NCI-H146 (cell line): ENCODE data around the gene NUP210L.
A peak's percentile ranks its signal among the peaks of the same experiment; 100 is the strongest.
"Not testable (repeated sequence)": the region's sequence is repeated elsewhere in the genome, so short reads cannot be mapped to it uniquely, and the experiment has no call there.

ENCODE experiments used
- DNase-seq: peaks from one replicate; lab custom pipeline; 2025; lab: John Stamatoyannopoulos, UW

NUP210L gene

GRCh38 chr1:153991806-153992205, 163.1 kb downstream of the NUP210L start:
- DNase-seq = no peak

DNA sequence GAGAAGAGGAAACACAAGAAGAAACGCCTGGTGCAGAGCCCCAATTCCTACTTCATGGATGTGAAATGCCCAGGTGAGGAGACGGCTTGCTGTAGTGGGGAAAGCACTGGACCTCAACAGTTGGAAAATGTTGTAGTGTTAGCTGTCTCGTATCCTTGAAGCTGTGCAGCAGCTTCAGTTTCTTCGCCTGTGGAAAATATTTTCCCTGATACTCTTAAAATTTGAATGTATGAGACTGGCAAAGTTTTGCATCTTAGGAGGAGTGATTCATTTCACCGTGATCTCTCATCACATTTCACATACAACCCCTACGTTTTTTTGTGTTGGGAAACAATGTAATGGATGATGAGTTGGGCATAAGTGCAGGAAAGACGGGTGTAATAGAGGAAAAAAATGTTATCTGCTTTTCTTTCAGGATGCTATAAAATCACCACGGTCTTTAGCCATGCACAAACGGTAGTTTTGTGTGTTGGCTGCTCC, 163.7 kb downstream of the NUP210L start:
- no peak for DNase-seq

DNA sequence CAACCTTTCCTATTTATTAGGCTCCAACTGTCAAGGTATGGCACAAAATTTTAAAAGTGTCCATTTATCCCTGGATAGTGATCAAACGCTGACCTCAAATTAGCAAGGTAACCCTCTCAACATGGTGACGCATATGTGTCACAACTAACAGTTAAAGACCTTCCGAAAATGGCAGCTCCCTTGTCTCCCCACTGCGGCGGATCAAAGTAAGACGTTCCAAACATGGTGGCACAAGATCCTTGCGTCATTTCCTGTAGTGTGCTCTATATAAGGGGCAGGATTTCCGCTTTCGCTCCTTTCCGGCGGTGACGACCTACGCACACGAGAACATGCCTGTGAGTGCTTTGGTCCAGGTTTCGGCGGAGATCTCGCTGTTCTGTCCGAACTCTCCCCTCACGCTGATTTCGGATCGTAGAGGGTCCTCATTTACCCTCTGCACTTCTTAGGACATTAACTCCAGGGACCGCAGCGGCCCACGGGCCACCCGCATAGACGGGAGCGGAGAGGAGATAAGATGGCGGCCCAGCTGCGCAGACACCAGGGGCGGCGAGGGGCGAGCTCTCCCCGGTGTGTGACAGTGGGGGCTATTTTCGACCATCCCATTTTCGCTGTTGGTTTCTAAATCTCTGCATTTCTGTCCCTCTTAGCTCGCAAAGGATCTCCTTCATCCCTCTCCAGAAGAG, 164.3 kb downstream of the NUP210L start, which contains the start of gene RPS27:
TSS of gene RPS27 (plus strand) at position 295 of the 683 bp plus-strand sequence. CDS start at position 330, 35 bp downstream.
- DNase-seq = peak; percentile 98

DNA sequence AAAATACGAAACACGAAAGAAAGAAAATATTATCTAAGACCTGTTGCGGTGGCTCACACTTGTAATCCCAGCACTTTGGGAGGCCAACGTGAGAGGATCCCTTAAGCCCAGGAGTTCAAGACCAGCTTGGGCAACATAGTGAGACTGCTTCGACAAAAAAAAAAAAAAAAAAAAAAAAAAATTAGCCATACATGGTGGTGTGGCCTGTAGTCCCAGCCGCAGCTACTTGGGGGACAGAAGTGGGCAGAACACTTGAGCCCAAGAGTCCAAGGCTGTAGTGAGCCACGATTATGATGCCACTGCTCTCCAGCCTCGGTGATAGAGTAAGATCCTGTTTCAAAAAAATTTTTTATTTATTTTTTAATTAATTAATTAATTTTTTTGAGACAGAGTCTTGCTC, 167.3 kb downstream of the NUP210L start:
- DNase-seq = peak; percentile 26

DNA sequence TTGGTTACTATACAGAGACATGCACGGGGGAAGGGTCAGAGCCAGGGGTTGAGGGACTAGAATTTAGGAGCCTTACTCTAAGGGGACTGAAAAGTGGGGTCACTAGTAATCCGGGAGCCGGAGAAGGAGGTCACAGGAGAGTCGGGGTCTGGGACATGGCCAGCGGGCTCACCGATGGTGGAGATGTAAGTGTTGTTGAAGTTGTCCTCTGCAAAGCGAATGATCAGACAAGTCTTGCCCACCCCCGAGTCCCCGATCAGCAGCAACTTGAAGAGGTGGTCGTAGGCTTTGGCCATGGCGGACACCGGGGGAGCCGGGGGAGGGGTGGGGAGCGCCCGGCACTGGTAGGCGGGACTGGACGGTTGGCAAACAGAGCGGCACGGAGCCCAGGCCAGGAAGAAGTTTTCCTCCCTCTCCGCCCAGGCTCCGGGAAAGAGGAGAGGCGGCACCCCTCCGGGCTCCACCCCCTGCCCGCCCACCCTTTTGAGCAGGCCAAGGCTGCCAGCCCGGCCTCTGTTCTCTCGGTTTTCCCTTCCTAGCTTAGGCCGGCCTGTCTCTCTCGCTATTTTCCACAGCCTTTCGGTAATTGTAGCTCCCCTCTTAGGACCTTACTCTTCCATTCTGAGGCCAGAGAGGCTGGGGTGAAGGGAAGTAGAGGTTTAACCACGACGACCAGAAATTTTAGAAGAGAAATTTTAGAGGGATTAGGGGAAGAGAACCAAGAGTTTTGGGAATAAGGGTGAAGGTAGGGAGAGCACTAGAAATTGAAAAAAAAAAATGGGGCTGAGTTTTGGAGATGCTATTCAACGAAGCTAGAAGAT, 168.7 kb downstream of the NUP210L start, which contains the start of gene RAB13:
TSS of gene RAB13 (minus strand) at position 399 of the 821 bp plus-strand sequence. CDS start at position 296, 103 bp downstream.
- peak; percentile 82 for DNase-seq

- peak; percentile 14 for DNase-seq
Observed at GRCh38 chr1:153985341-153985912, 169.4 kb downstream of the NUP210L start.

GRCh38 chr1:153984123-153984894, 170.6 kb downstream of the NUP210L start:
- DNase-seq = no peak

DNA sequence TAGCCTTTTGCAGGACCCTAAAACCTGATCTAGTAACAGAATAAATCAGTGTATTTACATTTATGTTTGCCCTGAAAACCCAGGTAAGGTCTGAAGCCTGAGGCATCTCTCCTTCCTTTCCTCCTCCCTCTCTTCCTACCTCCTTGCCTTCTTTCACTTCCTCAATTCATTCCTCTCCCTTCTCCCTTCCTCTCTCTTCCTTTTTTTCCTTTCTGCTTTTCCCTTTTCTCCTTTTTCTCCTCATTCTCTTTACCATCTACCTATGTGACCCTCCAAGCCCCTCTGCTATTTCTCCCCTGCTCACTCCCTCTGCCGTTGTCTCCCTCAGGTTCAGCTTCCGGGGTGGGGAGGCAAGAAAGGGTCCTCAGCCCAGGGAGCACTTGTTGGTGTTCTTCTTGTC, 173.1 kb downstream of the NUP210L start:
- not testable (repeated sequence) for DNase-seq

DNA sequence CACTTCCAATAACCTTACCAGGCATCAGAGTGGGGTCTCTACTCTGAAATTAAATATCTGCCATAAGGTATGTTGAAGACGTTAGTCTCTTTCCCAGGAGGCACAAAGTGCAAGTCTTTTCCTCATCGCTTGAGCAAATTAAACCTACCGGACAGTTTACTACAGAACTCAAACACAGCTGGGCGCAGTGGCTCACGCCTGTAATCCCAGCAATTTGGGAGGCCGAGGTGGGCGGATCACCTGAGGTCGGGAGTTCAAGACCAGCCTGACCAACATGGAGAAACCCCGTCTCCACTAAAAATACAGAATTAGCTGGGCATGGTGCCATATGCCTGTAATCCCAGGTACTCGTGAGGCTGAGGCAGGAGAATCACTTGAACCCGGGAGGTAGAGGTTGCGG, 175.8 kb downstream of the NUP210L start:
- DNase-seq = not testable (repeated sequence)

GRCh38 chr1:153978274-153978909, 176.5 kb downstream of the NUP210L start:
- no peak for DNase-seq

GRCh38 chr1:153977250-153978240, 177.3 kb downstream of the NUP210L start, which contains the start of gene JTB:
Gene JTB, minus strand, starts transcription at chr1:153977674. Its CDS starts 422 bp downstream, at chr1:153977252.
- peak; percentile 90 for DNase-seq

DNA sequence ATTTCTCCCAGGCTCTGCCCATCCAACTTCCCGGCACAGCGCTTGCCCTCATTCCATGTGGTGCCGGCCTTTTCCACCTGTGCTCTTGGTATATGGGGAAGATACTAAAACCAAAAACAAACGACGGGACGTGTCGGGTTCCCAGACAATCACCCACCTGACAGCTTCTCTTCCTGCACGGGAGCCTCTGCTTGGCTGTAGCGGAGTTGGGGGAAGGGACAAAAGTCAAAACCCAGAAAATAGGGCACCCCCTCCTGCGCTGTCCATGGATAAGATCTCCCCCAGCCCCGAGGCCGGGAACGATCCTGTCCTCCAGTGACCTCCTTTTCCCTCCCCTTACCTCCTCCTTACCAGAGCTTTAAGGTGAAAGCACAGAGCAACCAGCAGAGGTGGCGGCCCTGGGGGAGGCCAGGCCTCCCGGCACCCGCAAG, 178.0 kb downstream of the NUP210L start:
- no peak for DNase-seq

DNA sequence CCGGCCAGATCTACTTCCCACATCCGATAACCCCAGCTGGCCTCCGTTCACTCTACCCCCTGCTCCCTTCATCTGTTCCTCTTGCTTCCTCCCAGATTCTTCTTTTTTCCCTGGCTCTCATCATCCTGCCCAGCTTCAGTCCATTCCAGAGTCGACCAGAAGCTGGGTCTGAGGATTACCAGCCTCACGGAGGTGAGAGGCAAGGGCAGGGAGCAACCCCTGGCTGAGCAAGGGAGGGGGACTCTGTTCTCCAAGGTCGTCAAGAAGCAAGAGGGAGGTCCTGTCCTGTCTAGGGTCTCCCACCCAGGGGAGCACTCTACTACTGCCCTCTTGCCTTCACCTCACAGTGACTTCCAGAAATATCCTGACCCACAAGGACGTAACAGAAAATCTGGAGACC, 181.3 kb downstream of the NUP210L start:
- DNase-seq = no peak

- DNase-seq = no peak
Observed at GRCh38 chr1:153973071-153973470, 181.8 kb downstream of the NUP210L start.

- DNase-seq = no peak
Observed at GRCh38 chr1:153970346-153970745, 184.5 kb downstream of the NUP210L start.

GRCh38 chr1:153968972-153969371, 185.9 kb downstream of the NUP210L start:
- no peak for DNase-seq

- peak; percentile 31 for DNase-seq
Observed at GRCh38 chr1:153968408-153968807, 186.5 kb downstream of the NUP210L start.

- peak; percentile 74 for DNase-seq
Observed at GRCh38 chr1:153968000-153968363, 186.9 kb downstream of the NUP210L start.

GRCh38 chr1:153967107-153967999, 187.5 kb downstream of the NUP210L start, which contains the start of gene CREB3L4:
Gene CREB3L4, plus strand, starts transcription at chr1:153967902. Its CDS starts 624 bp downstream, at chr1:153968526.
- DNase-seq = peak; percentile 98
